ENCODE results near the gene APOF. TPM values are rescaled to one million over a fixed set of nuclear protein-coding genes. Genes with fewer than 3 reads are reported as not detected.
"Not testable (repeated sequence)": the region's sequence is repeated elsewhere in the genome, so short reads cannot be mapped to it uniquely, and the experiment has no call there.

Gene APOF
- not detected for total RNA-seq

- WGBS, 2 donors = 89 to 91% methylated on average over 10 of the region's 10 CpGs
- Histone ChIP-seq H3K27me3 (no peaks in the 10 kb centered on the region), H3K27ac (no peak within 1 kb of the TSS), H3K36me3 (no peaks in the 10 kb centered on the region), H3K4me1 (peaks cover 0 to 25% (median 17%) of the 10 kb centered on the region in 4 donors), H3K4me3 (no peak within 1 kb of the TSS), H3K9me3 (no peaks in the 10 kb centered on the region)
- TF ChIP-seq CTCF (IDR thresholded peaks at IDR 0.05) (no peak), POLR2A (IDR thresholded peaks at IDR 0.05) (no peak), EP300 (IDR thresholded peaks at IDR 0.05) (no peak)
- no peak for DNase-seq (ENCODE audit: low spot score in 2 of 2)
Measured at GRCh38 chr12:56362130-56363059, at the start of gene APOF. Gene APOF, minus strand, starts transcription at chr12:56362857. Its CDS starts 112 bp downstream, at chr12:56362745.

- no peak overlapping the region for H3K4me3 ChIP-seq
- peaks cover 0 to under 1% (median 0%) of the 10 kb centered on the region in 3 donors for H3K36me3 ChIP-seq
- WGBS, 2 donors = 61 to 74% methylated on average over 4 to 6 of the region's 6 CpGs
- no peaks in the 10 kb centered on the region for H3K9me3 ChIP-seq
- H3K4me1 ChIP-seq = no peaks in the 10 kb centered on the region
- no peaks in the 10 kb centered on the region for H3K27me3 ChIP-seq
- H3K27ac ChIP-seq = no peak overlapping the region
- TF ChIP-seq CTCF (IDR thresholded peaks at IDR 0.05) = no peak
- no peak for TF ChIP-seq POLR2A (IDR thresholded peaks at IDR 0.05)
- TF ChIP-seq EP300 (IDR thresholded peaks at IDR 0.05) = no peak
- DNase-seq (ENCODE audit: low spot score in 2 of 2) = no peak
Measured at GRCh38 chr12:56411781-56412639, 49.4 kb upstream of the APOF start.

GRCh38 chr12:56410768-56411167 lies 48.1 kb upstream of the APOF start:
- no peak for TF ChIP-seq POLR2A (IDR thresholded peaks at IDR 0.05)
- no peak for TF ChIP-seq EP300 (IDR thresholded peaks at IDR 0.05)
- no peak for TF ChIP-seq CTCF (IDR thresholded peaks at IDR 0.05)
- DNase-seq (ENCODE audit: low spot score in 2 of 2) = no peak
- Histone ChIP-seq H3K9me3 (no peaks in the 10 kb centered on the region), H3K36me3 (no peaks in the 10 kb centered on the region), H3K4me3 (no peak overlapping the region), H3K4me1 (no peaks in the 10 kb centered on the region), H3K27me3 (no peaks in the 10 kb centered on the region), H3K27ac (no peak overlapping the region)
- WGBS, 2 donors = 82 to 96% methylated on average over 3 of the region's 4 CpGs

- Histone ChIP-seq H3K36me3 (no peaks in the 10 kb centered on the region), H3K27me3 (no peaks in the 10 kb centered on the region), H3K9me3 (no peaks in the 10 kb centered on the region), H3K27ac (no peak overlapping the region), H3K4me3 (no peak overlapping the region), H3K4me1 (no peaks in the 10 kb centered on the region)
- 85 to 88% methylated on average over 5 of the region's 5 CpGs for WGBS, 2 donors
- no peak for TF ChIP-seq POLR2A (IDR thresholded peaks at IDR 0.05)
- no peak for TF ChIP-seq EP300 (IDR thresholded peaks at IDR 0.05)
- no peak for TF ChIP-seq CTCF (IDR thresholded peaks at IDR 0.05)
- DNase-seq (ENCODE audit: low spot score in 2 of 2) = no peak
Measured at GRCh38 chr12:56408799-56409417, 46.3 kb upstream of the APOF start.

- not testable (repeated sequence) for DNase-seq (ENCODE audit: low spot score in 2 of 2); H3K9me3 ChIP-seq
- 92 to 93% methylated on average over 3 of the region's 3 CpGs for WGBS, 2 donors
Measured at GRCh38 chr12:56404227-56404626, 41.6 kb upstream of the APOF start.

GRCh38 chr12:56401612-56402011 lies 39.0 kb upstream of the APOF start:
- H3K4me1 ChIP-seq = not testable (repeated sequence)

More at GRCh38 chr12:56404227-56404626, 41.6 kb upstream of the APOF start:
- H3K27me3 ChIP-seq, H3K4me1 ChIP-seq, H3K27ac ChIP-seq, H3K4me3 ChIP-seq, H3K36me3 ChIP-seq: not testable (repeated sequence)

GRCh38 chr12:56401125-56401524 lies 38.5 kb upstream of the APOF start:
- not testable (repeated sequence) for H3K27ac ChIP-seq; H3K36me3 ChIP-seq; H3K27me3 ChIP-seq; DNase-seq (ENCODE audit: low spot score in 2 of 2); H3K4me1 ChIP-seq; H3K4me3 ChIP-seq
- H3K9me3 ChIP-seq = peaks cover 0 to 19% (median 0%) of the 10 kb centered on the region in 4 donors
- 84 to 85% methylated on average over 2 of the region's 3 CpGs for WGBS, 2 donors

More at GRCh38 chr12:56401612-56402011, 39.0 kb upstream of the APOF start:
- not testable (repeated sequence) for H3K27me3 ChIP-seq; H3K36me3 ChIP-seq; DNase-seq (ENCODE audit: low spot score in 2 of 2); H3K4me3 ChIP-seq; H3K27ac ChIP-seq
- H3K9me3 ChIP-seq = peaks cover 0 to 19% (median 0%) of the 10 kb centered on the region in 4 donors

- H3K4me1 ChIP-seq; H3K27ac ChIP-seq; DNase-seq (ENCODE audit: low spot score in 2 of 2); H3K4me3 ChIP-seq; H3K36me3 ChIP-seq; H3K27me3 ChIP-seq: not testable (repeated sequence)
- WGBS, 2 donors = 92 to 94% methylated on average over 3 of the region's 3 CpGs
- peaks cover 0 to 19% (median 0%) of the 10 kb centered on the region in 4 donors for H3K9me3 ChIP-seq
Measured at GRCh38 chr12:56399466-56399865, 36.8 kb upstream of the APOF start.

Measured in tibial nerve (tissue), 4 donors.